ENCODE measurements around the gene GJD3. TPM values are rescaled to one million over a fixed set of nuclear protein-coding genes. Genes with fewer than 3 reads are reported as not detected.

Gene GJD3
- total RNA-seq, 2 donors from 2014 or later: 1.5 TPM; not detected in 1

DNA sequence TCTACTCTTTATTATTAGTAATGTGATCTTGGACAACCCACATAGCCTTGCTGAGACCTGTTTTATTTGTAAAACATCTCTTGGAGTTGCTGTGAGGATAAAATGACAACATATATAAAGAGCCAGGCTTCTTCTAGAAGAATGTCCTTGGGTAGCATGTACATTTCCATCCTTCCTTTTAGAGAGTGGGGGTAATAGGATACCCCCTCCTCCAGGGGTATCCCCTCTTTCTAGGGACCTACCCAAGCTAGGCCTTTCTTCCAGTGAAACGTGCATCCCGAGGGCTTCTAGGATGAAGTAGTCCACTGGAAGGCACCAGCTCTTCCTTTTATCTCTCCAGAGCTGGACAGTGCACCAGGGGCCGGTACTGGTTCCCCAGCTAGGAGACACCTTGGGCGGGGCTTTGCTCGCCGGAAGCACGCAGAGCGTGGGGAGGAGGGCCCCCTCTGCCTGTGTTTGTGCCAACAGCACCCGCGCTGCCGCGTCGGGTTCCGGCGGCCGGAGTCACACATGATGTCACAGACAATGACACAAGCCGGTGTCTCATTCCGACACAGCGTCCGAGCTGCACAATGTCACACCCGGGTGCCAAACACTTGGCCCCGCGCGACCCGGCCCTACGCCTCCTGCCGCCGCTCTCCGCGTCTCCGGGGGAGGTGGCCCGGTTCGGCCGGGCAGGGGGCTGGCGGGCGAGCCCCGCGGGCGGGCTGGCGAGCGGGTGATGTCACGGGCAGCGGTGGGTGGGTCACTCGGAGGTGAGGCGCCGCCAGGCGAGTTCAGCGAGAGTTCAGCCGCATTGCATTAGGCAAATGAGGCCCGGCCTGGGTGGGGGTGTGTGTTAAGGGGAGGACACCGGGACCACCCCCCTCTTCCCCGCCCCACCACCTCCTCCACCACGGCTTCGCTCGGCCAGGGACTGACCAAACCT is 23.4 kb downstream of the GJD3 start:
- peak; percentile 79 for DNase-seq (ENCODE audit: low spot score)
- ATAC-seq (ENCODE audit: insufficient number of reproducible peaks, low FRiP score, low read depth): peak; percentile 32
- Histone ChIP-seq H3K4me1 (ENCODE audit: control insufficient read depth in 1 of 2, low read depth in 2 of 2) (peaks cover 19 to 55% of the 10 kb centered on the region in 2 donors), H3K27me3 (replicated peaks; ENCODE audit: insufficient read depth) (no peaks in the 10 kb centered on the region), H3K36me3 (no peaks in the 10 kb centered on the region), H3K4me3 (peak overlapping the region; percentile 94), H3K27ac (peak overlapping the region; percentile 91 to 92), H3K9me3 (no peaks in the 10 kb centered on the region)
- TF ChIP-seq, protein P1, sequence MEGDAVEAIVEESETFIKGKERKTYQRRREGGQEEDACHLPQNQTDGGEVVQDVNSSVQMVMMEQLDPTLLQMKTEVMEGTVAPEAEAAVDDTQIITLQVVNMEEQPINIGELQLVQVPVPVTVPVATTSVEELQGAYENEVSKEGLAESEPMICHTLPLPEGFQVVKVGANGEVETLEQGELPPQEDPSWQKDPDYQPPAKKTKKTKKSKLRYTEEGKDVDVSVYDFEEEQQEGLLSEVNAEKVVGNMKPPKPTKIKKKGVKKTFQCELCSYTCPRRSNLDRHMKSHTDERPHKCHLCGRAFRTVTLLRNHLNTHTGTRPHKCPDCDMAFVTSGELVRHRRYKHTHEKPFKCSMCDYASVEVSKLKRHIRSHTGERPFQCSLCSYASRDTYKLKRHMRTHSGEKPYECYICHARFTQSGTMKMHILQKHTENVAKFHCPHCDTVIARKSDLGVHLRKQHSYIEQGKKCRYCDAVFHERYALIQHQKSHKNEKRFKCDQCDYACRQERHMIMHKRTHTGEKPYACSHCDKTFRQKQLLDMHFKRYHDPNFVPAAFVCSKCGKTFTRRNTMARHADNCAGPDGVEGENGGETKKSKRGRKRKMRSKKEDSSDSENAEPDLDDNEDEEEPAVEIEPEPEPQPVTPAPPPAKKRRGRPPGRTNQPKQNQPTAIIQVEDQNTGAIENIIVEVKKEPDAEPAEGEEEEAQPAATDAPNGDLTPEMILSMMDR (IDR thresholded peaks at IDR 0.05): no peak

DNA sequence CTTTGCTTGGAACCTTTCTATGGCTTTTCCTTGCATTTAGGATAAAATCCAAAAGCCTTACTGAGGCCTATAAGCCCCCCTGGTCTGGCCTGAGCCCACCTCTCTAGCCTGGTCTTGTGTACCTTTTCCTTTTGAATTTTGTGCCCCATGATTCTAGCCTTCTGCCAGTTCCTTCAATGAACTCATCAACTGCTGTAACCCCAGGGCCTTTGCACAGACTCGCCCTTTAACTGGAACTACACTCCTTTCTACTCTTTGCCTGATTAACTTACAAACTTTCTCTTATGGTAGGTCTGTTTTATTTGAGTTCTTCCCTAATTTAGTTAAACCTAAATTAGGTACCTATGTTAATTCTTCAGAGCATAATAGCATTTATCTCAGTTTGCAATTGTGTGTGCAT is 24.2 kb downstream of the GJD3 start:
- Histone ChIP-seq H3K27ac (peak overlapping the region; percentile 91 to 92), H3K4me1 (ENCODE audit: control insufficient read depth in 1 of 2, low read depth in 2 of 2) (peaks cover 20 to 55% of the 10 kb centered on the region in 2 donors), H3K9me3 (no peaks in the 10 kb centered on the region), H3K4me3 (no peak overlapping the region), H3K36me3 (no peaks in the 10 kb centered on the region), H3K27me3 (replicated peaks; ENCODE audit: insufficient read depth) (no peaks in the 10 kb centered on the region)
- ATAC-seq (ENCODE audit: insufficient number of reproducible peaks, low FRiP score, low read depth) (no peak), DNase-seq (ENCODE audit: low spot score) (no peak)
- TF ChIP-seq, protein P1 (IDR thresholded peaks at IDR 0.05): no peak

DNA sequence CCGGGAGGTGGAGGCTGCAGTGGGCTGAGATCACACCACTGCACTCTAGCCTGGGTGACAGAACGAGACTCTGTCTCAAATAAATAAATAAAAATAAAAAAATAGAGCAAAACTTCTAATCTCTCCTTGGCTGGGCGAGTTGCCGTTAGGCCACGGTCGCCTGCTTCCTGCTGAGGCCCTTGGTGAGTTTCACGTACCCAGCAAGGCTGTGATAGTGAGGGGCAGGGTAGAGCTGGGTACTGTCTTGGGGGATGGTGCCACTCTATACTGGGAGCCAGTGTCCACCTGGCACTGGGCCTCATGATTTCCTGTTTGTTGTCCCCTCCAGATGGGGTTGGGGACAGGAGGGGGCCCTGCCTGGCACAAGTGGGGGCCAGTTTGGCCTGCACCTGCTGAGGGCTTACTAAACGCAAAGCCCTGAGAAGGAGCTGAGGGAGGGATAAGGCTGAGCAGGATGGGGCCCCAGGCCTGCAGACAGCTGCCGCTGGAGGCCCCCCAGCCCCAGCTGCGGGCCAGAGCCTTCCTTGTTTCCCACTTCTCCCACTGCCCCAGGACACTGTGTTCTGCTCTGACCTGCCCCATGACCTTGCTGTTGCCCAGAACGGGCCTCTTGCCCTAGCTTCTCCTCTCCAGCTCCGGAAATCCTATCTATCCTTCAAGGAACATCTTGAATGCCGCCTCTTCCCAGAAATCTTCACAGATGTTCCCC is 25.4 kb downstream of the GJD3 start:
- Histone ChIP-seq H3K27ac (peak overlapping the region in 1 of 2 donors; percentile 15), H3K4me1 (ENCODE audit: control insufficient read depth in 1 of 2, low read depth in 2 of 2) (peaks cover 21 to 55% of the 10 kb centered on the region in 2 donors), H3K9me3 (no peaks in the 10 kb centered on the region), H3K4me3 (no peak overlapping the region), H3K27me3 (replicated peaks; ENCODE audit: insufficient read depth) (no peaks in the 10 kb centered on the region), H3K36me3 (no peaks in the 10 kb centered on the region)
- ATAC-seq (ENCODE audit: insufficient number of reproducible peaks, low FRiP score, low read depth) (no peak), DNase-seq (ENCODE audit: low spot score) (no peak)
- TF ChIP-seq, protein P1 (IDR thresholded peaks at IDR 0.05): no peak

DNA sequence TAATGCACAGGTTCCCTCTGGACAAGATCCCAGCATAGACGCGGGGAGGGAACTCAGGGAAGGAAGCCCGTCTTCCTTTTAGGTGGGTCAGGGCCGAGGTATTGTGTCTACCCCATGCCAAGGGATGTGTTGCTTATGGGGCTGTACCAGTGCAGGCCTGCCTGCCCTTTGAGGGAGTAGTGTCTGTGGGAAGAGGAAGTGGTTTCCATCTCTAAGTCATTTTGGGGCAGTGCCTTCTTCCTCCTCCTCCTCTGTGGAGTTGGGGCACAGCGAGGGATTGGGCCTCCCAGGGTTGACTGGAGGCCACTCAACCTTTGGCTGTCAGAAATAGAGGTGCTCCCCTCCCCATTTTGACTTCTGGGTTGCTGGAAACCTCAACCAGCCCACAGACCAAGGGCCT is 26.5 kb downstream of the GJD3 start:
- DNase-seq (ENCODE audit: low spot score) (no peak), ATAC-seq (ENCODE audit: insufficient number of reproducible peaks, low FRiP score, low read depth) (no peak)
- H3K27ac ChIP-seq: no peak overlapping the region
- H3K4me1 ChIP-seq (ENCODE audit: control insufficient read depth in 1 of 2, low read depth in 2 of 2): peaks cover 31 to 57% of the 10 kb centered on the region in 2 donors
- TF ChIP-seq, protein P1 (IDR thresholded peaks at IDR 0.05): no peak
- H3K36me3 ChIP-seq: no peaks in the 10 kb centered on the region
- no peaks in the 10 kb centered on the region for H3K9me3 ChIP-seq
- H3K4me3 ChIP-seq: no peak overlapping the region
- no peaks in the 10 kb centered on the region for H3K27me3 ChIP-seq (replicated peaks; ENCODE audit: insufficient read depth)

DNA sequence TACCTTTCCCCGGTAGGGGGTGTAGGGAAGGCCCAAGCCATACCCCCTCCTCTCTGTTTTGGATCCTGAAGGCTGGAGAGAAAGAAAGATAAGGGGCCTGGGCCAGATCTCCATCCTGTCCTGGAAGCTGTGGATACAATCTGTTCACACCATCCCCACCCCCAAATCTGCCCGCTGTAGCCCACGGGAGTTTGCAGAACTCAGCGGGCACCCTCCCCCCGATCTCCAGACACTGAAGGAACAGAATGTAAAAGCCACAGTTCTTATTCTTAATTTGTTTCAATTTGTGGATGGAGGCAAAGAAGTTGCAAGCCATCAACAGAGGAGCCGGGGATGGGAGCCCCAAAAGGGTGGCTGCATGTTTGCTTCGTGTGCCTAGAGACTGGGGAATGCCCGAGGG is 27.2 kb downstream of the GJD3 start:
- H3K27ac ChIP-seq: no peak overlapping the region
- DNase-seq (ENCODE audit: low spot score) (no peak), ATAC-seq (ENCODE audit: insufficient number of reproducible peaks, low FRiP score, low read depth) (no peak)
- H3K4me3 ChIP-seq: no peak overlapping the region
- H3K4me1 ChIP-seq (ENCODE audit: control insufficient read depth in 1 of 2, low read depth in 2 of 2): peaks cover 38 to 62% of the 10 kb centered on the region in 2 donors
- no peaks in the 10 kb centered on the region for H3K36me3 ChIP-seq
- H3K27me3 ChIP-seq (replicated peaks; ENCODE audit: insufficient read depth): no peaks in the 10 kb centered on the region
- H3K9me3 ChIP-seq: no peaks in the 10 kb centered on the region
- TF ChIP-seq, protein P1 (IDR thresholded peaks at IDR 0.05): no peak
